HAP-1 (cell line): Measurements from ENCODE around the gene TAF11L5.
A peak's percentile ranks its signal among the peaks of the same experiment; 100 is the strongest.
"Not testable (repeated sequence)": the region's sequence is repeated elsewhere in the genome, so short reads cannot be mapped to it uniquely, and the experiment has no call there.

Experiments
- DNase-seq, 2 experiments: peaks; one replicate each; pipeline ENCODE4 v3.0.0-alpha.2; 2016 to 2020; ENCODE audit warnings: low spot score in 2 of 2
- H3K27me3 ChIP-seq: fragments of 250-450 bp; sonication (Bioruptor Pico); 2 replicates; pipeline ENCODE4 v1.5.1; 2020; ENCODE audit warnings: low read depth, mild to moderate bottlenecking, moderate library complexity
- H3K36me3 ChIP-seq: fragments of 250-450 bp; sonication (Bioruptor Pico); replicated peaks from 2 replicates; pipeline ENCODE4 v1.5.1; 2020; ENCODE audit warnings: mild to moderate bottlenecking
- H3K4me1 ChIP-seq: fragments of 250-450 bp; sonication (Bioruptor Pico); 2 replicates; pipeline ENCODE4 v1.5.1; 2020; ENCODE audit warnings: mild to moderate bottlenecking
- H3K4me3 ChIP-seq: fragments of 250-450 bp; sonication (Bioruptor Pico); 2 replicates; pipeline ENCODE4 v1.5.1; 2020; ENCODE audit warnings: mild to moderate bottlenecking, moderate library complexity
- H3K9me3 ChIP-seq: fragments of 250-450 bp; sonication (Bioruptor Pico); 2 replicates; pipeline ENCODE4 v1.5.1; 2020; ENCODE audit warnings: mild to moderate bottlenecking, moderate library complexity
- in situ Hi-C: fragments of 300-500 bp; cut with MboI; formaldehyde crosslinking; loops from 3 replicates; pipeline ENCODE4 v1.14.3; 2020; ENCODE audit warnings: low sequenced_read_pairs, inconsistent platforms, mixed read lengths

TAF11L5 gene

GRCh38 chr5:17519508-17519907, 5.5 kb upstream of the TAF11L5 start:
- H3K27me3 ChIP-seq, H3K4me1 ChIP-seq, H3K9me3 ChIP-seq, H3K4me3 ChIP-seq, H3K36me3 ChIP-seq, in situ Hi-C loops, DNase-seq: not testable (repeated sequence)

- DNase-seq, H3K36me3 ChIP-seq, H3K27me3 ChIP-seq, H3K4me3 ChIP-seq, H3K4me1 ChIP-seq, in situ Hi-C loops, H3K9me3 ChIP-seq: not testable (repeated sequence)
Measured at GRCh38 chr5:17521501-17521900, 3.5 kb upstream of the TAF11L5 start, which contains the start of gene TAF11L4. TAF11L4 (plus strand) TSS chr5:17521801.

GRCh38 chr5:17526504-17526903, 1.5 kb downstream of the TAF11L5 start:
- H3K27me3 ChIP-seq, H3K36me3 ChIP-seq, H3K9me3 ChIP-seq, H3K4me3 ChIP-seq, in situ Hi-C loops, H3K4me1 ChIP-seq: not testable (repeated sequence)
- peak; percentile 4 to 29 for DNase-seq

GRCh38 chr5:17528369-17528768, 3.3 kb downstream of the TAF11L5 start, which contains the start of gene TAF11L6:
TAF11L6 (plus strand) TSS chr5:17528669.
- DNase-seq, H3K27me3 ChIP-seq, in situ Hi-C loops, H3K9me3 ChIP-seq, H3K4me3 ChIP-seq, H3K4me1 ChIP-seq, H3K36me3 ChIP-seq: not testable (repeated sequence)
